ENCODE results near the gene FBXW7. TPM values are rescaled to one million over a fixed set of nuclear protein-coding genes. Genes with fewer than 3 reads are reported as not detected.

The FBXW7 gene
- total and polyA plus RNA-seq, 2 of the 8 experiments (the other 6 are each of a cell fraction or from before 2014, with no cell fraction given): 6.0 to 26.7 TPM

GRCh38 chr4:152369902-152370295 is 166.0 kb downstream of the FBXW7 start:
- Histone ChIP-seq H3K27ac (ENCODE audit: low read depth, low read length) (no peak overlapping the region), H3K27me3 (replicated peaks in 1 of 4; ENCODE audit: control insufficient read depth in 3 of 4, extremely low read depth in 1 of 4, insufficient read depth in 3 of 4, low read length in 3 of 4) (no peaks in the 10 kb centered on the region), H3K9me3 (ENCODE audit: insufficient read depth in 2 of 2, low read depth in 1 of 2, low read length in 1 of 2) (no peaks in the 10 kb centered on the region), H3K14ac (ENCODE audit: insufficient read length) (no peak overlapping the region), H3K9ac (replicated peaks in 1 of 4; ENCODE audit: extremely low read depth in 1 of 4, low read depth in 3 of 4, low read length in 3 of 4) (no peak overlapping the region), H4K20me1 (replicated peaks in 1 of 2; ENCODE audit: control insufficient read depth in 1 of 2, insufficient read depth in 2 of 2, low read length in 2 of 2) (no peaks in the 10 kb centered on the region), H3K56ac (replicated peaks; ENCODE audit: insufficient read length, low read depth, low read length) (no peak overlapping the region), H3K79me1 (ENCODE audit: low read depth, low read length) (no peaks in the 10 kb centered on the region), H2BK12ac (ENCODE audit: low read depth, low read length) (no peak overlapping the region), H3K18ac (ENCODE audit: extremely low read depth, low read length) (no peak overlapping the region), H3K4me2 (ENCODE audit: insufficient read depth in 1 of 2, low read depth in 2 of 2, low read length in 2 of 2) (no peak overlapping the region), H3K4me1 (replicated peaks in 1 of 4; ENCODE audit: control insufficient read depth in 3 of 4, insufficient read depth in 4 of 4, low read length in 3 of 4) (no peaks in the 10 kb centered on the region), H4K91ac (replicated peaks; ENCODE audit: insufficient read length, low read length) (no peak overlapping the region), H3K4me3 (ENCODE audit: extremely low read depth in 1 of 4, insufficient read depth in 2 of 4, low read depth in 3 of 4, low read length in 4 of 4) (no peak overlapping the region), H2AFZ (ENCODE audit: low read length) (no peak overlapping the region), H2BK20ac (ENCODE audit: low read length) (no peak overlapping the region), H3K23me2 (ENCODE audit: low read depth, low read length) (no peaks in the 10 kb centered on the region), H3K23ac (ENCODE audit: insufficient read length) (no peak overlapping the region), H3K79me2 (ENCODE audit: control insufficient read depth in 1 of 2, insufficient read depth in 2 of 2, low read length in 2 of 2) (no peaks in the 10 kb centered on the region), H2BK120ac (replicated peaks; ENCODE audit: low read depth, low read length) (no peak overlapping the region), H2AK5ac (ENCODE audit: low read depth, low read length) (no peak overlapping the region), H2BK5ac (ENCODE audit: low read depth, low read length) (no peak overlapping the region), H3K4ac (replicated peaks; ENCODE audit: insufficient read length, low read depth, low read length) (no peak overlapping the region), H4K8ac (ENCODE audit: extremely low read depth, insufficient read depth, low read length) (no peak overlapping the region), H4K5ac (ENCODE audit: insufficient read length, low read depth, low read length) (no peak overlapping the region), H3K36me3 (ENCODE audit: control insufficient read depth in 2 of 4, insufficient read depth in 4 of 4, low read length in 3 of 4) (no peaks in the 10 kb centered on the region), H2BK15ac (ENCODE audit: low read length) (no peak overlapping the region)
- FAIRE-seq: no peak
- DNase-seq (ENCODE audit: low read depth in 1 of 2, low spot score in 2 of 2): no peak
- TF ChIP-seq ZNF274 (IDR thresholded peaks at IDR 0.05; ENCODE audit: borderline replicate concordance, extremely low read depth, low read length): no peak
- TF ChIP-seq EP300 (IDR thresholded peaks at IDR 0.05; ENCODE audit: borderline replicate concordance in 1 of 2, low read depth in 2 of 2, low read length in 2 of 2): no peak
- no peak for TF ChIP-seq CBX5 (IDR thresholded peaks at IDR 0.05; ENCODE audit: low read depth, low read length)
- TF ChIP-seq TCF12 (IDR thresholded peaks at IDR 0.05; ENCODE audit: low read depth, low read length): no peak
- TF ChIP-seq KDM5A (IDR thresholded peaks at IDR 0.05; ENCODE audit: low read length): no peak
- TF ChIP-seq ATF3 (IDR thresholded peaks at IDR 0.05; ENCODE audit: insufficient read depth, low read depth, low read length): no peak
- no peak for TF ChIP-seq EZH2 (IDR thresholded peaks at IDR 0.05; ENCODE audit: low read depth, low read length, severe bottlenecking)
- no peak for TF ChIP-seq BCL11A (IDR thresholded peaks at IDR 0.05; ENCODE audit: low read depth in 2 of 2, low read length in 2 of 2)
- TF ChIP-seq SUZ12 (IDR thresholded peaks at IDR 0.05; ENCODE audit: low read length): no peak
- TF ChIP-seq NRF1 (IDR thresholded peaks at IDR 0.05; ENCODE audit: low read depth, low read length): no peak
- TF ChIP-seq SIX5 (IDR thresholded peaks at IDR 0.05; ENCODE audit: low read depth, low read length): no peak
- TF ChIP-seq CHD2 (IDR thresholded peaks at IDR 0.05; ENCODE audit: low read length): no peak
- TF ChIP-seq PHF8 (conservative IDR thresholded peaks at IDR 0.05; ENCODE audit: low read depth, low read length): no peak
- ChIA-PET POLR2A (ENCODE audit: partially characterized antibody) (no interaction called here), CTCF (ENCODE audit: partially characterized antibody) (interaction anchor here (0.6 to 1.2 kb wide), 3 partner anchors 90 to 325 kb away, joined by 3 to 4 read pairs (median 3); no protein-coding TSS in a partner anchor)
- 81% methylated on average over 1 of the region's 1 CpG; no CpG with 5 or more reads in 1 of the 2 experiments for WGBS, 2 experiments (ENCODE audit: extremely low coverage in 1 of 2, insufficient coverage in 1 of 2, insufficient read length in 1 of 2, insufficient replicate concordance in 2 of 2, low coverage in 1 of 2, low lambda C conversion rate in 2 of 2, missing lambda C conversion rate in 1 of 2)
